Smooth muscle cell (in vitro differentiated cells): ENCODE measurements around the gene MAGI2. TPM values are rescaled to one million over a fixed set of nuclear protein-coding genes. Genes with fewer than 3 reads are reported as not detected.
"Not testable (repeated sequence)": the region's sequence is repeated elsewhere in the genome, so short reads cannot be mapped to it uniquely, and the experiment has no call there.

Experiments
- DNase-seq: peaks from one replicate; lab custom pipeline; 2025; ENCODE audit not compliant: unreplicated experiment; lab: John Stamatoyannopoulos, UW
- H2AFZ ChIP-seq: fragments of 200-600 bp; sonication (generic); 2 replicates; pipeline ENCODE4 v1.6.0; 2016; ENCODE audit warnings: antibody characterized with exemption, low read depth, mild to moderate bottlenecking
- H3F3A ChIP-seq: fragments of 200-600 bp; sonication (generic); 2 replicates; pipeline ENCODE4 v1.6.0; 2017; ENCODE audit warnings: antibody characterized with exemption, low read depth
- H3K27ac ChIP-seq: fragments of 200-600 bp; sonication (generic); 2 replicates; pipeline ENCODE4 v1.5.1; 2016; ENCODE audit warnings: low read depth, mild to moderate bottlenecking
- H3K27me3 ChIP-seq: fragments of 200-600 bp; sonication (generic); 2 replicates; pipeline ENCODE4 v1.6.1; 2016; ENCODE audit warnings: low read depth, mild to moderate bottlenecking
- H3K36me3 ChIP-seq: fragments of 200-600 bp; sonication (generic); 2 replicates; pipeline ENCODE4 v1.5.1; 2016; ENCODE audit warnings: low read depth
- H3K4me1 ChIP-seq: fragments of 200-600 bp; sonication (generic); 2 replicates; pipeline ENCODE4 v1.5.1; 2016; ENCODE audit warnings: low read depth
- H3K4me2 ChIP-seq: fragments of 200-600 bp; sonication (generic); 2 replicates; pipeline ENCODE4 v1.6.0; 2016; ENCODE audit warnings: mild to moderate bottlenecking
- H3K4me3 ChIP-seq: fragments of 200-600 bp; sonication (generic); 2 replicates; pipeline ENCODE4 v1.5.1; 2016; ENCODE audit warnings: mild to moderate bottlenecking
- H3K79me2 ChIP-seq: fragments of 200-600 bp; sonication (generic); 2 replicates; pipeline ENCODE4 v1.6.0; 2016; ENCODE audit warnings: low read depth, mild to moderate bottlenecking
- H3K9ac ChIP-seq: fragments of 200-600 bp; sonication (generic); 2 replicates; pipeline ENCODE4 v1.6.0; 2016; ENCODE audit warnings: low read depth
- H3K9me3 ChIP-seq: fragments of 200-600 bp; sonication (generic); replicated peaks from 2 replicates; pipeline ENCODE4 v1.5.1; 2016; ENCODE audit warnings: low read depth
- H4K20me1 ChIP-seq: fragments of 200-600 bp; sonication (generic); 2 replicates; pipeline ENCODE4 v1.6.0; 2016; ENCODE audit warnings: low read depth
- CTCF ChIP-seq: fragments of 200-600 bp; sonication (generic); IDR thresholded peaks from 2 replicates; pipeline ENCODE4 v1.5.1; 2017; ENCODE audit warnings: borderline replicate concordance, mild to moderate bottlenecking, antibody characterized with exemption; ENCODE audit not compliant: insufficient read depth, poor library complexity, severe bottlenecking
- WGBS: methylation state at CpG from one replicate; pipeline ENCODE4 v1.1.7; 2016; ENCODE audit warnings: low lambda C conversion rate; 5-methylcytosine and 5-hydroxymethylcytosine counted together
- polyA plus RNA-seq: library from polyadenylated mRNA; unstranded; fragments of >200 nt; fragmentation: Nextera tagmentation; extraction: Ambion mirVana; gene quantifications from 2 replicates; pipeline ENCODE4 v1.2.1, GENCODE V29; 2016
- total RNA-seq: library from RNA; depleted of rRNA; stranded (reverse); fragments of >200 nt; gene quantifications from 2 replicates; pipeline ENCODE4 v1.2.3, GENCODE V29; 2014

Gene MAGI2
- total and polyA plus RNA-seq, 2 experiments from 2014 or later, result 3.4 to 10.7 TPM

GRCh38 chr7:79079919-79080554, 373.4 kb downstream of the MAGI2 start:
- no peak for DNase-seq
- no peak overlapping the region for H3K4me2 ChIP-seq
- no peak overlapping the region for H3K27ac ChIP-seq
- no peak overlapping the region for H2AFZ ChIP-seq
- no peaks in the 10 kb centered on the region for H3K9me3 ChIP-seq
- no peak overlapping the region for H3K9ac ChIP-seq
- H3K79me2 ChIP-seq, result no peaks in the 10 kb centered on the region
- H3F3A ChIP-seq, result no peaks in the 10 kb centered on the region
- H3K4me1 ChIP-seq, result no peaks in the 10 kb centered on the region
- peaks cover 3% of the 10 kb centered on the region for H4K20me1 ChIP-seq
- TF ChIP-seq CTCF, result no peak
- WGBS, result 76% methylated on average over 4 of the region's 4 CpGs
- no peaks in the 10 kb centered on the region for H3K36me3 ChIP-seq
- H3K4me3 ChIP-seq, result no peak overlapping the region
- H3K27me3 ChIP-seq, result no peaks in the 10 kb centered on the region

- 96% methylated on average over 1 of the region's 1 CpG for WGBS
Observed at GRCh38 chr7:79078273-79078672, 375.2 kb downstream of the MAGI2 start.

GRCh38 chr7:79071187-79071586, 382.3 kb downstream of the MAGI2 start:
- H3K4me3 ChIP-seq, H3F3A ChIP-seq, H3K9ac ChIP-seq, H4K20me1 ChIP-seq, H3K4me2 ChIP-seq, H3K36me3 ChIP-seq, H3K9me3 ChIP-seq, H3K4me1 ChIP-seq, H3K27ac ChIP-seq, H3K79me2 ChIP-seq, H2AFZ ChIP-seq, H3K27me3 ChIP-seq, DNase-seq: not testable (repeated sequence)
- whole genome bisulfite sequencing, result 83% methylated on average over 5 of the region's 5 CpGs

More at GRCh38 chr7:79078273-79078672, 375.2 kb downstream of the MAGI2 start:
- no peak for DNase-seq
- Histone ChIP-seq H3K27ac (no peak overlapping the region), H3K4me1 (no peaks in the 10 kb centered on the region), H3K4me2 (no peak overlapping the region), H4K20me1 (peaks cover 3% of the 10 kb centered on the region), H2AFZ (no peak overlapping the region), H3K27me3 (no peaks in the 10 kb centered on the region), H3K36me3 (no peaks in the 10 kb centered on the region), H3K79me2 (no peaks in the 10 kb centered on the region), H3K9ac (no peak overlapping the region), H3F3A (no peaks in the 10 kb centered on the region), H3K9me3 (no peaks in the 10 kb centered on the region), H3K4me3 (no peak overlapping the region)
- no peak for TF ChIP-seq CTCF

- Histone ChIP-seq H3K27ac (no peak overlapping the region), H3K4me2 (no peak overlapping the region), H3K4me3 (no peak overlapping the region), H3F3A (no peaks in the 10 kb centered on the region), H3K9ac (no peak overlapping the region), H4K20me1 (no peaks in the 10 kb centered on the region), H2AFZ (no peak overlapping the region), H3K4me1 (no peaks in the 10 kb centered on the region), H3K36me3 (no peaks in the 10 kb centered on the region), H3K79me2 (no peaks in the 10 kb centered on the region), H3K9me3 (no peaks in the 10 kb centered on the region), H3K27me3 (no peaks in the 10 kb centered on the region)
- no peak for TF ChIP-seq CTCF
- WGBS, result 92% methylated on average over 3 of the region's 3 CpGs
- no peak for DNase-seq
Observed at GRCh38 chr7:79064187-79064823, 389.2 kb downstream of the MAGI2 start.
